Esophagus (tissue), 2 donors: ENCODE data around the gene PHYH. TPM values are rescaled to one million over a fixed set of nuclear protein-coding genes. Genes with fewer than 3 reads are reported as not detected.

ENCODE experiments used
- H3K27ac ChIP-seq, 2 donors: one replicate each; pipeline ENCODE4 v1.5.1; 2013; ENCODE audit warnings: low read depth in 2 of 2, mild to moderate bottlenecking in 2 of 2, inconsistent platforms in 1 of 2, low read length in 1 of 2, moderate library complexity in 1 of 2
- H3K27me3 ChIP-seq, 2 donors: one replicate each; pipeline ENCODE4 v1.6.1; 2013; ENCODE audit warnings: low read length in 2 of 2, control low read depth in 1 of 2, mild to moderate bottlenecking in 1 of 2; ENCODE audit not compliant: insufficient read depth in 2 of 2, control insufficient read depth in 1 of 2
- H3K36me3 ChIP-seq, 2 donors: one replicate each; pipeline ENCODE4 v1.6.1; 2013; ENCODE audit warnings: low read length in 1 of 2; ENCODE audit not compliant: control insufficient read depth in 2 of 2, insufficient read depth in 2 of 2
- H3K4me1 ChIP-seq, 2 donors: one replicate each; pipeline ENCODE4 v1.6.1; 2013; ENCODE audit warnings: low read length in 1 of 2; ENCODE audit not compliant: control insufficient read depth in 2 of 2, insufficient read depth in 2 of 2
- H3K4me3 ChIP-seq, 2 donors: one replicate each; pipeline ENCODE4 v1.5.1; 2013; ENCODE audit warnings: low read length in 2 of 2, mild to moderate bottlenecking in 2 of 2, low read depth in 1 of 2, moderate library complexity in 1 of 2
- H3K9me3 ChIP-seq, 2 donors: one replicate each; pipeline ENCODE4 v1.6.1; 2013; ENCODE audit warnings: mild to moderate bottlenecking in 2 of 2, low read depth in 1 of 2, low read length in 1 of 2, moderate library complexity in 1 of 2; ENCODE audit not compliant: control insufficient read depth in 2 of 2, insufficient read depth in 1 of 2
- WGBS, 2 donors: extraction: QIAGEN DNeasy Blood & Tissue Kit; methylation state at CpG; one replicate each; pipeline ENCODE4 v1.1.7; 2013; 5-methylcytosine and 5-hydroxymethylcytosine counted together
- polyA plus RNA-seq, 2 donors: library from polyadenylated mRNA; stranded (reverse); fragments of 200-250 nt; gene quantifications; one replicate each; pipeline ENCODE4 v1.2.3, GENCODE V29; 2013
- donor health status: healthy with polysubstance abuse.
- donor health status: Bipolar disorder and iron deficiency.

Gene PHYH
- polyA plus RNA-seq, 2 donors: 5.7 to 7.4 TPM

DNA sequence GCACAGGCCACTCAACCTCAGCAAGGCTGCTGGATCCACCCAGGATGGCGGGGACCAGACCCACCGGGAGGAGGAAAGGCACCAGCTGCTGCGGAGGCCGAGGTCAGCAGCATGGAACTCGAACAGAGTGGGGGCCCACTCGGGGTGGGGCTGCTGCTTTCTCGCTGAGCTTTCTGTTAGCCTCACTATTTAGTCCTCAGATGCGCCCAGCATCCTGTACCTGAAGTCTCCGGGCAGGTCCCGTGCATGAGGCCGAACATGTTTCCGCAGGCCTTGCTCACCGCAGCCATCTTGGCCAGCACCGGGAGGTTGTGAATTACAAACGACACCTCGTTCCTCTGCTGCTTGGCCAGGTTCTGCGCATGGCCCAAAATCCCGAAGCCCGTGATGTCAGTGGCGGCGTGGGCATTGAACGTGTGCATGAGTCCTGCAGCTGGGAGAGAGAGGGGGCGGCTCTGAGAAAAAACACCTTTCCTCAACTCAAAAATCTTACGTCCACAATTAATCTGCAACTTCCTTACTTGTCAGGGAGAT is 22.8 kb upstream of the PHYH start:
- no peaks in the 10 kb centered on the region for H3K27me3 ChIP-seq
- H3K4me1 ChIP-seq: no peaks in the 10 kb centered on the region
- no peak overlapping the region for H3K27ac ChIP-seq
- H3K36me3 ChIP-seq: peaks cover 8 to 19% of the 10 kb centered on the region in 2 donors
- no peaks in the 10 kb centered on the region for H3K9me3 ChIP-seq
- WGBS, 2 donors: 95% methylated on average over 24 of the region's 24 CpGs
- H3K4me3 ChIP-seq: no peak overlapping the region

GRCh38 chr10:13321576-13321975 is 21.7 kb upstream of the PHYH start:
- peaks cover 8 to 17% of the 10 kb centered on the region in 2 donors for H3K36me3 ChIP-seq
- WGBS, 2 donors: 92 to 95% methylated on average over 13 of the region's 13 CpGs

DNA sequence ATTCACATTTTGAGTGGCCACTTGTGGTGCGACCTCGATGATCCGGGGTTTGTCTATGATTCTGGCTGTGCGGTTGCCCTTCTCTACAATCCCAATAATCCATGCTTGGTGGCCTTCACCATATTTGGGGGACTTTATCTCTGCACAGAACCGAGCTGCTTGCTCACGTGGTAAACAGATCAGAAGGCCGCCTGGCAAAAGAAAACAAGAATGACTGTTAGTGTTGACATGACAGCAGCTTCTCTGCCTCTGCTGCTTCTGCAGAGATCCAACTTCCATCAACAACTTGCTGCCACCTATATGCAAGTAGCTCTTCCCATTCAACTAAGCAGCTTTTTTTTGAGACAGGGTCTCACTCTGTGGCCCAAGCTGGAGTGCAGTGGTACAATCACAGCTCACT is 19.3 kb upstream of the PHYH start:
- WGBS, 2 donors: 77 to 88% methylated on average over 7 of the region's 7 CpGs
- H3K4me1 ChIP-seq: no peaks in the 10 kb centered on the region
- H3K9me3 ChIP-seq: no peaks in the 10 kb centered on the region
- no peak overlapping the region for H3K27ac ChIP-seq
- H3K36me3 ChIP-seq: peaks cover 8 to 11% of the 10 kb centered on the region in 2 donors
- H3K4me3 ChIP-seq: no peak overlapping the region
- no peaks in the 10 kb centered on the region for H3K27me3 ChIP-seq

More at GRCh38 chr10:13321576-13321975, 21.7 kb upstream of the PHYH start:
- Histone ChIP-seq H3K4me3 (no peak overlapping the region), H3K9me3 (no peaks in the 10 kb centered on the region), H3K27me3 (no peaks in the 10 kb centered on the region), H3K4me1 (no peaks in the 10 kb centered on the region), H3K27ac (no peak overlapping the region)

DNA sequence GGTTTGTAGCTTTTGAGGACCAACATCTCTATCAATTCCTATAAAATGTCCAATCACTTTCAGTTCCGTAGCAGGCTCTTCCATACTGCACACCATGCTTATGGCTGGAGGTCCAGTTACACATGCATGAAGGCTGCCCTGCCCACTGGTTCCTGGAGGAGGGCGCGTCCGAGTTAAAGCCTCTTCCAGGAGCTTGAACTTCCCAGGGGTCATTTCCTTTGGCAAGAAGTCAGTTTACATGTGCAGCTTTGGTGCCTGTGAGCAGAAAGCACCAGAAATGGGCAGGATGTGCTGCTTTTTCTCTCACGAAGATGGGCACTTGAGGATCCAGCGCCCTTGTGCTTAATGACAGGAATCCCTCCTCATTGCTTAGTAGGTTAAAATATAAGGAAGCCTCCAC is 17.6 kb upstream of the PHYH start:
- Histone ChIP-seq H3K27ac (no peak overlapping the region), H3K4me3 (no peak overlapping the region), H3K9me3 (no peaks in the 10 kb centered on the region), H3K4me1 (no peaks in the 10 kb centered on the region), H3K36me3 (peaks cover 4 to 7% of the 10 kb centered on the region in 2 donors), H3K27me3 (no peaks in the 10 kb centered on the region)
- WGBS, 2 donors: 62 to 71% methylated on average over 6 of the region's 6 CpGs

- Histone ChIP-seq H3K36me3 (peaks cover 0 to 6% of the 10 kb centered on the region in 2 donors), H3K27me3 (no peaks in the 10 kb centered on the region), H3K27ac (no peak overlapping the region), H3K9me3 (no peaks in the 10 kb centered on the region), H3K4me1 (no peaks in the 10 kb centered on the region), H3K4me3 (no peak overlapping the region)
- 79 to 83% methylated on average over 7 of the region's 7 CpGs for WGBS, 2 donors
These were observed 16.9 kb upstream of the PHYH start for GRCh38 chr10:13316635-13317311.

GRCh38 chr10:13315361-13315760 is 15.5 kb upstream of the PHYH start:
- H3K27ac ChIP-seq: no peak overlapping the region
- no peak overlapping the region for H3K4me3 ChIP-seq
- peaks cover 0 to 4% of the 10 kb centered on the region in 2 donors for H3K36me3 ChIP-seq
- no peaks in the 10 kb centered on the region for H3K9me3 ChIP-seq
- H3K4me1 ChIP-seq: no peaks in the 10 kb centered on the region
- H3K27me3 ChIP-seq: no peaks in the 10 kb centered on the region

DNA sequence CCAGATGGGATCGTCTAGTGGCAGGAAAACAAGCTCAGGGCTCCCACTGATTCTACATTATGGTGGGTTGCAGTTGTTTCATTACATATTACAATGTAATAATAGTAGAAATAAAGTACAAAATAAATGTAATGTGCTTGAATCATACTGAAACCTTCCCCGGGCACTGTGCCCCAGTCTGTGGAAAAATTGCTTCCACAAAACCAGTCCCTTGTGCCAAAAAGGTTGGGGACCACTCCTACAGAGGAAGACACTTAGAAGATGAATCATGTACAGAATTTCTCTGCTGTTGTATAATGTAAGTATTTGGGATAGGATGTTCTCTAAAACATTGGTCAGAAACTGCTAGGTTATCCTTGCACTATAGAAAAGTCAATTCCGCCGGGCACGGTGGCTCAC is 11.3 kb upstream of the PHYH start:
- WGBS, 2 donors: 71 to 79% methylated on average over 5 of the region's 5 CpGs
- Histone ChIP-seq H3K9me3 (no peaks in the 10 kb centered on the region), H3K27ac (no peak overlapping the region), H3K4me1 (no peaks in the 10 kb centered on the region), H3K27me3 (no peaks in the 10 kb centered on the region), H3K4me3 (no peak overlapping the region), H3K36me3 (no peaks in the 10 kb centered on the region)

GRCh38 chr10:13310518-13311176 is 10.8 kb upstream of the PHYH start:
- H3K4me3 ChIP-seq: no peak overlapping the region
- no peaks in the 10 kb centered on the region for H3K36me3 ChIP-seq
- no peaks in the 10 kb centered on the region for H3K27me3 ChIP-seq
- WGBS, 2 donors: 88 to 89% methylated on average over 7 of the region's 7 CpGs
- no peaks in the 10 kb centered on the region for H3K9me3 ChIP-seq
- H3K4me1 ChIP-seq: no peaks in the 10 kb centered on the region
- no peak overlapping the region for H3K27ac ChIP-seq

GRCh38 chr10:13309792-13310191 is 9.9 kb upstream of the PHYH start:
- 83 to 94% methylated on average over 2 of the region's 2 CpGs for WGBS, 2 donors
- Histone ChIP-seq H3K27ac (no peak overlapping the region), H3K27me3 (no peaks in the 10 kb centered on the region), H3K9me3 (no peaks in the 10 kb centered on the region), H3K36me3 (no peaks in the 10 kb centered on the region), H3K4me1 (no peaks in the 10 kb centered on the region), H3K4me3 (no peak overlapping the region)

GRCh38 chr10:13308096-13308495 is 8.2 kb upstream of the PHYH start:
- Histone ChIP-seq H3K36me3 (no peaks in the 10 kb centered on the region), H3K4me1 (no peaks in the 10 kb centered on the region), H3K9me3 (no peaks in the 10 kb centered on the region), H3K27me3 (no peaks in the 10 kb centered on the region), H3K4me3 (no peak overlapping the region), H3K27ac (no peak overlapping the region)
- 36 to 57% methylated on average over 6 of the region's 6 CpGs for WGBS, 2 donors
